ENCODE measurements around the gene CCDC90B.

- no peak for TF ChIP-seq TAF1 (IDR thresholded peaks at IDR 0.05; ENCODE audit: low read depth)
- no peak for TF ChIP-seq EP300 (IDR thresholded peaks at IDR 0.05; ENCODE audit: borderline replicate concordance)
- TF ChIP-seq TCF12 (IDR thresholded peaks at IDR 0.05; ENCODE audit: low read depth) = no peak
- no peak for TF ChIP-seq TEAD4 (IDR thresholded peaks at IDR 0.05)
- TF ChIP-seq, protein P1, sequence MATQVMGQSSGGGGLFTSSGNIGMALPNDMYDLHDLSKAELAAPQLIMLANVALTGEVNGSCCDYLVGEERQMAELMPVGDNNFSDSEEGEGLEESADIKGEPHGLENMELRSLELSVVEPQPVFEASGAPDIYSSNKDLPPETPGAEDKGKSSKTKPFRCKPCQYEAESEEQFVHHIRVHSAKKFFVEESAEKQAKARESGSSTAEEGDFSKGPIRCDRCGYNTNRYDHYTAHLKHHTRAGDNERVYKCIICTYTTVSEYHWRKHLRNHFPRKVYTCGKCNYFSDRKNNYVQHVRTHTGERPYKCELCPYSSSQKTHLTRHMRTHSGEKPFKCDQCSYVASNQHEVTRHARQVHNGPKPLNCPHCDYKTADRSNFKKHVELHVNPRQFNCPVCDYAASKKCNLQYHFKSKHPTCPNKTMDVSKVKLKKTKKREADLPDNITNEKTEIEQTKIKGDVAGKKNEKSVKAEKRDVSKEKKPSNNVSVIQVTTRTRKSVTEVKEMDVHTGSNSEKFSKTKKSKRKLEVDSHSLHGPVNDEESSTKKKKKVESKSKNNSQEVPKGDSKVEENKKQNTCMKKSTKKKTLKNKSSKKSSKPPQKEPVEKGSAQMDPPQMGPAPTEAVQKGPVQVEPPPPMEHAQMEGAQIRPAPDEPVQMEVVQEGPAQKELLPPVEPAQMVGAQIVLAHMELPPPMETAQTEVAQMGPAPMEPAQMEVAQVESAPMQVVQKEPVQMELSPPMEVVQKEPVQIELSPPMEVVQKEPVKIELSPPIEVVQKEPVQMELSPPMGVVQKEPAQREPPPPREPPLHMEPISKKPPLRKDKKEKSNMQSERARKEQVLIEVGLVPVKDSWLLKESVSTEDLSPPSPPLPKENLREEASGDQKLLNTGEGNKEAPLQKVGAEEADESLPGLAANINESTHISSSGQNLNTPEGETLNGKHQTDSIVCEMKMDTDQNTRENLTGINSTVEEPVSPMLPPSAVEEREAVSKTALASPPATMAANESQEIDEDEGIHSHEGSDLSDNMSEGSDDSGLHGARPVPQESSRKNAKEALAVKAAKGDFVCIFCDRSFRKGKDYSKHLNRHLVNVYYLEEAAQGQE (IDR thresholded peaks at IDR 0.05; ENCODE audit: low read depth) = no peak
- TF ChIP-seq CREB1 (IDR thresholded peaks at IDR 0.05; ENCODE audit: low read depth) = no peak
- no peak for TF ChIP-seq NFIC (IDR thresholded peaks at IDR 0.05)
- TF ChIP-seq YY1 (IDR thresholded peaks at IDR 0.05; ENCODE audit: low read depth) = no peak
- TF ChIP-seq EGR1 (IDR thresholded peaks at IDR 0.05) = no peak
Observed at GRCh38 chr11:83299681-83300080, 13.5 kb upstream of the CCDC90B start.

Measured in Ishikawa (cell line).